ENCODE results near the gene PIEZO2. TPM values are rescaled to one million over a fixed set of nuclear protein-coding genes. Genes with fewer than 3 reads are reported as not detected.
"Not testable (repeated sequence)": the region's sequence is repeated elsewhere in the genome, so short reads cannot be mapped to it uniquely, and the experiment has no call there.

The PIEZO2 gene
- total RNA-seq, 1 donor from 2014 or later = 8.4 TPM

DNA sequence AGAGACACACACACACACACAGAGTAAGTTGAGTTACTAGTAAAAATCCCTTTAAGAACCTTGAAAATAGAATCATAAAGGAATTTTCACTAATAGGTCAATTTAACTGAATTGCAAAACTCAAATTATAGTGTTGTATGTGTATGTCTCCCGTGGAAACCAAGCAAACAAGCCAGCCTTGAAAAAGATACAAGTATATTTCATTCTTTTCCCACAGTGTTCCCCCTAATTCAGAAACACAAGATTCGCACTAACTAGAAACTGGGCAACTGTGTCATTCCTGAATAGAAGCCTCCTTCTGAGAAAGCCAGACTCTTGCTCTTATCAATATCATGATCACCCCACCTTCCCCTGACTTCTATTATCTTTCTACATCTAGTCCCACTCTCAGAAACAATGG is 229.5 kb downstream of the PIEZO2 start:
- Mint-ChIP-seq H3K27ac (ENCODE audit: unreplicated experiment) (no peak overlapping the region), H3K9me3 (ENCODE audit: unreplicated experiment) (no peaks in the 10 kb centered on the region), H3K27me3 (ENCODE audit: unreplicated experiment) (no peaks in the 10 kb centered on the region), H3K4me3 (ENCODE audit: unreplicated experiment) (no peak overlapping the region), H3K4me1 (ENCODE audit: unreplicated experiment) (peaks cover 8% of the 10 kb centered on the region), H3K36me3 (ENCODE audit: low read depth, unreplicated experiment) (no peaks in the 10 kb centered on the region)
- DNase-seq (ENCODE audit: low spot score) = no peak
- no peak for TF ChIP-seq CTCF (IDR thresholded peaks at IDR 0.05; ENCODE audit: unreplicated experiment)

- no peak for TF ChIP-seq CTCF (IDR thresholded peaks at IDR 0.05; ENCODE audit: unreplicated experiment)
- H3K4me3 Mint-ChIP-seq (ENCODE audit: unreplicated experiment) = no peak overlapping the region
- H3K27ac Mint-ChIP-seq (ENCODE audit: unreplicated experiment) = no peak overlapping the region
- H3K36me3 Mint-ChIP-seq (ENCODE audit: low read depth, unreplicated experiment) = no peaks in the 10 kb centered on the region
- no peak for DNase-seq (ENCODE audit: low spot score)
- no peaks in the 10 kb centered on the region for H3K9me3 Mint-ChIP-seq (ENCODE audit: unreplicated experiment)
- peaks cover 6% of the 10 kb centered on the region for H3K4me1 Mint-ChIP-seq (ENCODE audit: unreplicated experiment)
- no peaks in the 10 kb centered on the region for H3K27me3 Mint-ChIP-seq (ENCODE audit: unreplicated experiment)
Measured at GRCh38 chr18:10916865-10917264, 232.5 kb downstream of the PIEZO2 start.

- Mint-ChIP-seq H3K4me1 (ENCODE audit: unreplicated experiment) (peaks cover 4% of the 10 kb centered on the region), H3K36me3 (ENCODE audit: low read depth, unreplicated experiment) (no peaks in the 10 kb centered on the region), H3K4me3 (ENCODE audit: unreplicated experiment) (no peak overlapping the region), H3K27me3 (ENCODE audit: unreplicated experiment) (no peaks in the 10 kb centered on the region), H3K27ac (ENCODE audit: unreplicated experiment) (no peak overlapping the region), H3K9me3 (ENCODE audit: unreplicated experiment) (no peaks in the 10 kb centered on the region)
- no peak for DNase-seq (ENCODE audit: low spot score)
- no peak for TF ChIP-seq CTCF (IDR thresholded peaks at IDR 0.05; ENCODE audit: unreplicated experiment)
Measured at GRCh38 chr18:10916387-10916786, 233.0 kb downstream of the PIEZO2 start.

GRCh38 chr18:10915748-10916147 is 233.6 kb downstream of the PIEZO2 start:
- H3K4me1 Mint-ChIP-seq (ENCODE audit: unreplicated experiment); H3K27ac Mint-ChIP-seq (ENCODE audit: unreplicated experiment); H3K27me3 Mint-ChIP-seq (ENCODE audit: unreplicated experiment); H3K4me3 Mint-ChIP-seq (ENCODE audit: unreplicated experiment); DNase-seq (ENCODE audit: low spot score); H3K9me3 Mint-ChIP-seq (ENCODE audit: unreplicated experiment); H3K36me3 Mint-ChIP-seq (ENCODE audit: low read depth, unreplicated experiment): not testable (repeated sequence)

DNA sequence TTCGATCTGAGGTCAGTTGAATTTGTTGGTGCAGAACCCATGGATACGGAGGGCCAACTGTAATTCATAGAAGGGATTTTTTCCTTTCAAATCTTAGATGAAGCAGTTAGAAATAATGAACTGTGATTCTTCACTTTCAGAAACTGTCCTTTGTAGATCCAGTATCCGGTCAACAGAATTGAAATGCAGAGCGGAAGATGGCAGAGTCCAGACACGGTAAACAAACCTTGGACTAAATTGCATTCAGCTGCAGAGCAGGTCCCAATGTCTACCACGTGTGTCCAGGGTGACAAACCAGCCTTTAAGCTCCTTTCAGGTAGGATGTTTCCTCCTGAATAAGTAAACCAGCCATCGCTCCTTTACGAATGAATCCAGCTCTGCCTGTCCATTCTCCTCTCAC is 234.8 kb downstream of the PIEZO2 start:
- not testable (repeated sequence) for H3K27me3 Mint-ChIP-seq (ENCODE audit: unreplicated experiment); H3K36me3 Mint-ChIP-seq (ENCODE audit: low read depth, unreplicated experiment); H3K9me3 Mint-ChIP-seq (ENCODE audit: unreplicated experiment); H3K27ac Mint-ChIP-seq (ENCODE audit: unreplicated experiment); DNase-seq (ENCODE audit: low spot score); H3K4me3 Mint-ChIP-seq (ENCODE audit: unreplicated experiment); H3K4me1 Mint-ChIP-seq (ENCODE audit: unreplicated experiment)

DNA sequence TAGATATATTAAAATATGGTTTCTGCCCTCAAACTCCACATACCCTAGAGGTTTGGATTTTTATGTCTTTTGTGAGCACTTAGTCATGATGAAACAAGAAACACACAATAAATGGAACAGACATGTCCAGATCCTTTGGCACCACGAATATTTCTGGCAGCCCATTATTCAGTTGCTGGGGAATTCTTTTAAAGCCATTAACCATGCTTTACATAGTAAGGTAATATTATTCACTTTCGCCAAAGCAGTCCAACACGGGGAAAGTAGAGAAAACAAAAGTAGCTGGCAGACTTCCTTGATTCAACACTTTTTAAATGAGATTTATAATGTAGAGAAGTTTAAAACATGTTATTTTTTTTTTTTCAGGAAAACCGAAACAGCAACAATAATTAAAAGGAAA is 235.4 kb downstream of the PIEZO2 start:
- no peak for DNase-seq (ENCODE audit: low spot score)
- Mint-ChIP-seq H3K27ac (ENCODE audit: unreplicated experiment) (no peak overlapping the region), H3K9me3 (ENCODE audit: unreplicated experiment) (no peaks in the 10 kb centered on the region), H3K27me3 (ENCODE audit: unreplicated experiment) (no peaks in the 10 kb centered on the region), H3K4me3 (ENCODE audit: unreplicated experiment) (no peak overlapping the region), H3K36me3 (ENCODE audit: low read depth, unreplicated experiment) (no peaks in the 10 kb centered on the region), H3K4me1 (ENCODE audit: unreplicated experiment) (no peaks in the 10 kb centered on the region)
- TF ChIP-seq CTCF (IDR thresholded peaks at IDR 0.05; ENCODE audit: unreplicated experiment) = no peak

All from endothelial cell (in vitro differentiated cells).